ENCODE measurements around the gene PAMR1. TPM values are rescaled to one million over a fixed set of nuclear protein-coding genes. Genes with fewer than 3 reads are reported as not detected.
A peak's percentile ranks its signal among the peaks of the same experiment; 100 is the strongest.

The PAMR1 gene
- total and polyA plus RNA-seq, 9 of the 15 experiments (the other 6 are each of a cell fraction or from before 2014, with no cell fraction given) = not detected

GRCh38 chr11:35571696-35572095 lies 46.3 kb upstream of the PAMR1 start:
- BruUV-seq (replicated peaks) = no TSS peak
- in situ Hi-C loops (cut with MboI) (no loop called here), intact Hi-C loops (cut with micrococcal nuclease) (no loop called here)
- H3K79me2 ChIP-seq (ENCODE audit: control insufficient read depth, insufficient read depth, low read length) = no peaks in the 10 kb centered on the region
- H2AFZ ChIP-seq (ENCODE audit: low read depth, low read length) = no peak overlapping the region
- H4K20me1 ChIP-seq (replicated peaks; ENCODE audit: control insufficient read depth, insufficient read depth, low read length) = no peaks in the 10 kb centered on the region
- no peaks in the 10 kb centered on the region for H3K36me3 ChIP-seq (ENCODE audit: control insufficient read depth, insufficient read depth, low read length)
- H3K9me1 ChIP-seq (ENCODE audit: control insufficient read depth, insufficient read depth, low read length) = no peaks in the 10 kb centered on the region
- no peaks in the 10 kb centered on the region for H3K27me3 ChIP-seq (ENCODE audit: control insufficient read depth in 2 of 2, insufficient read depth in 2 of 2, low read length in 2 of 2)
- POLR2A ChIA-PET = no interaction called here
- no peak overlapping the region for H3K27ac ChIP-seq (ENCODE audit: extremely low read depth, low read depth, low read length)
- H3K4me2 ChIP-seq (ENCODE audit: insufficient read depth, low read length) = no peak overlapping the region
- ATAC-seq (no peak), FAIRE-seq (no peak), DNase-seq (ENCODE audit: extremely low read depth in 1 of 4, low spot score in 3 of 4) (no peak)
- no peaks in the 10 kb centered on the region for H3K9me3 ChIP-seq (replicated peaks; ENCODE audit: control insufficient read depth, insufficient read depth, low read depth, low read length)
- no peak overlapping the region for H3K4me3 ChIP-seq
- H3K9ac ChIP-seq (ENCODE audit: insufficient read depth in 1 of 2, low read depth in 2 of 2, low read length in 2 of 2) = no peak overlapping the region
- CTCF ChIA-PET (ENCODE audit: low intra/inter-chr PET ratio) = no interaction called here
- no peak for TF ChIP-seq TRIM24 (IDR thresholded peaks at IDR 0.05)
- no peak for TF ChIP-seq NFE2L1 (tag; IDR thresholded peaks at IDR 0.05; ENCODE audit: borderline replicate concordance, low read depth)
- no peak for TF ChIP-seq NUFIP1 (IDR thresholded peaks at IDR 0.05; ENCODE audit: partially characterized antibody)
- TF ChIP-seq ZNF778 (CRISPR knock-in tag; IDR thresholded peaks at IDR 0.05) = no peak
- H3K4me1 ChIP-seq (replicated peaks in 1 of 2; ENCODE audit: control insufficient read depth in 2 of 2, insufficient read depth in 2 of 2, low read length in 2 of 2) = no peaks in the 10 kb centered on the region
- 2% methylated on average over 3 of the region's 3 CpGs for WGBS (ENCODE audit: insufficient coverage, low coverage, missing lambda C conversion rate)

GRCh38 chr11:35567737-35568465 lies 42.5 kb upstream of the PAMR1 start:
- in situ Hi-C loops (cut with MboI) = no loop called here
- no peak for TF ChIP-seq ATF7 (IDR thresholded peaks at IDR 0.05)
- TF ChIP-seq RBM25 (IDR thresholded peaks at IDR 0.05; ENCODE audit: low read depth, low read length, severe bottlenecking) = no peak
- 0 out of 2 replicates have a peak, but pooled peaks have one; percentile 17 for TF ChIP-seq NFE2 (IDR thresholded peaks at IDR 0.05; ENCODE audit: low read depth)
- TF ChIP-seq, protein P1, sequence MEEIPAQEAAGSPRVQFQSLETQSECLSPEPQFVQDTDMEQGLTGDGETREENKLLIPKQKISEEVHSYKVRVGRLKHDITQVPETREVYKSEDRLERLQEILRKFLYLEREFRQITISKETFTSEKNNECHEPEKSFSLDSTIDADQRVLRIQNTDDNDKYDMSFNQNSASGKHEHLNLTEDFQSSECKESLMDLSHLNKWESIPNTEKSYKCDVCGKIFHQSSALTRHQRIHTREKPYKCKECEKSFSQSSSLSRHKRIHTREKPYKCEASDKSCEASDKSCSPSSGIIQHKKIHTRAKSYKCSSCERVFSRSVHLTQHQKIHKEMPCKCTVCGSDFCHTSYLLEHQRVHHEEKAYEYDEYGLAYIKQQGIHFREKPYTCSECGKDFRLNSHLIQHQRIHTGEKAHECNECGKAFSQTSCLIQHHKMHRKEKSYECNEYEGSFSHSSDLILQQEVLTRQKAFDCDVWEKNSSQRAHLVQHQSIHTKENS (CRISPR knock-in tag; IDR thresholded peaks at IDR 0.05) = no peak
- Histone ChIP-seq H3K4me1 (replicated peaks in 1 of 2; ENCODE audit: control insufficient read depth in 2 of 2, insufficient read depth in 2 of 2, low read length in 2 of 2) (no peaks in the 10 kb centered on the region), H3K9me1 (ENCODE audit: control insufficient read depth, insufficient read depth, low read length) (no peaks in the 10 kb centered on the region), H3K27me3 (ENCODE audit: control insufficient read depth in 2 of 2, insufficient read depth in 2 of 2, low read length in 2 of 2) (peaks cover 0 to 4% of the 10 kb centered on the region in 2 experiments; a peak in 1 of 5 replicates), H3K27ac (ENCODE audit: extremely low read depth, low read depth, low read length) (no peak overlapping the region), H3K79me2 (ENCODE audit: control insufficient read depth, insufficient read depth, low read length) (no peaks in the 10 kb centered on the region), H2AFZ (ENCODE audit: low read depth, low read length) (no peak overlapping the region), H3K36me3 (ENCODE audit: control insufficient read depth, insufficient read depth, low read length) (no peaks in the 10 kb centered on the region), H4K20me1 (replicated peaks; ENCODE audit: control insufficient read depth, insufficient read depth, low read length) (no peaks in the 10 kb centered on the region), H3K9ac (ENCODE audit: insufficient read depth in 1 of 2, low read depth in 2 of 2, low read length in 2 of 2) (no peak overlapping the region), H3K4me3 (no peak overlapping the region), H3K4me2 (ENCODE audit: insufficient read depth, low read length) (no peak overlapping the region), H3K9me3 (replicated peaks; ENCODE audit: control insufficient read depth, insufficient read depth, low read depth, low read length) (no peaks in the 10 kb centered on the region)
- ATAC-seq (no peak), DNase-seq (ENCODE audit: extremely low read depth in 1 of 4, low spot score in 3 of 4) (no peak), FAIRE-seq (no peak)
- ChIA-PET POLR2A (interaction anchor here (0.7 kb wide), 1 partner anchor 73 kb away, joined by 3 read pairs; no protein-coding TSS in a partner anchor), CTCF (ENCODE audit: low intra/inter-chr PET ratio) (no interaction called here)
- 0% methylated on average over 1 of the region's 1 CpG for WGBS (ENCODE audit: insufficient coverage, low coverage, missing lambda C conversion rate)
- intact Hi-C loops (cut with micrococcal nuclease) = no loop called here
- no TSS peak for BruUV-seq (replicated peaks)

All from K562 (cell line).